G401.6 (cell line): ENCODE measurements around the gene PTPRD.

Experiments used
- FAIRE-seq: peaks from 2 replicates; lab custom pipeline; 2012; peaks lifted over from hg19 to GRCh38; lab: Jason Lieb, UNC

The PTPRD gene

GRCh38 chr9:9284201-9284600 lies 1328.6 kb downstream of the PTPRD start:
- no peak for FAIRE-seq

- no peak for FAIRE-seq
Observed at GRCh38 chr9:9283159-9283986, 1329.4 kb downstream of the PTPRD start.

- FAIRE-seq, result no peak
Observed at GRCh38 chr9:9275601-9276000, 1337.2 kb downstream of the PTPRD start.

- no peak for FAIRE-seq
Observed at GRCh38 chr9:9257999-9258498, 1354.8 kb downstream of the PTPRD start.

- FAIRE-seq, result no peak
Observed at GRCh38 chr9:9246726-9247125, 1366.1 kb downstream of the PTPRD start.

- FAIRE-seq, result no peak
Observed at GRCh38 chr9:9231946-9232345, 1380.9 kb downstream of the PTPRD start.

GRCh38 chr9:9229269-9229668 lies 1383.5 kb downstream of the PTPRD start:
- FAIRE-seq, result no peak

- no peak for FAIRE-seq
Observed at GRCh38 chr9:9223175-9223574, 1389.6 kb downstream of the PTPRD start.

GRCh38 chr9:9222730-9223129 lies 1390.1 kb downstream of the PTPRD start:
- no peak for FAIRE-seq

GRCh38 chr9:9216934-9217333 lies 1395.9 kb downstream of the PTPRD start:
- FAIRE-seq, result no peak

GRCh38 chr9:9215050-9215449 lies 1397.8 kb downstream of the PTPRD start:
- no peak for FAIRE-seq

GRCh38 chr9:9214066-9214465 lies 1398.7 kb downstream of the PTPRD start:
- FAIRE-seq, result no peak

GRCh38 chr9:9212963-9213362 lies 1399.8 kb downstream of the PTPRD start:
- no peak for FAIRE-seq

GRCh38 chr9:9202276-9202675 lies 1410.5 kb downstream of the PTPRD start:
- FAIRE-seq, result no peak

- no peak for FAIRE-seq
Observed at GRCh38 chr9:9186086-9186485, 1426.7 kb downstream of the PTPRD start.

GRCh38 chr9:9182431-9182830 lies 1430.4 kb downstream of the PTPRD start:
- FAIRE-seq, result no peak

GRCh38 chr9:9177081-9177480 lies 1435.7 kb downstream of the PTPRD start:
- no peak for FAIRE-seq

GRCh38 chr9:9174358-9174757 lies 1438.4 kb downstream of the PTPRD start:
- FAIRE-seq, result no peak

- no peak for FAIRE-seq
Observed at GRCh38 chr9:9173264-9173663, 1439.5 kb downstream of the PTPRD start.

- FAIRE-seq, result no peak
Observed at GRCh38 chr9:9170439-9171134, 1442.2 kb downstream of the PTPRD start.

- FAIRE-seq, result no peak
Observed at GRCh38 chr9:9142001-9142400, 1470.8 kb downstream of the PTPRD start.

GRCh38 chr9:9133526-9133925 lies 1479.3 kb downstream of the PTPRD start:
- no peak for FAIRE-seq

- FAIRE-seq, result no peak
Observed at GRCh38 chr9:9124616-9125015, 1488.2 kb downstream of the PTPRD start.
